Endothelial cell (in vitro differentiated cells): ENCODE measurements around the gene WBP1. TPM values are rescaled to one million over a fixed set of nuclear protein-coding genes. Genes with fewer than 3 reads are reported as not detected.

ENCODE experiments used
- DNase-seq: peaks from one replicate; pipeline ENCODE4 v3.0.0; 2021; ENCODE audit warnings: low spot score
- H3K27ac Mint-ChIP-seq: one replicate; pipeline ENCODE4 v1.8.0; 2021; ENCODE audit warnings: mixed read lengths, inconsistent platforms; ENCODE audit not compliant: unreplicated experiment
- H3K27me3 Mint-ChIP-seq: one replicate; pipeline ENCODE4 v1.8.0; 2021; ENCODE audit warnings: mild to moderate bottlenecking, moderate library complexity, mixed read lengths, inconsistent platforms; ENCODE audit not compliant: unreplicated experiment
- H3K36me3 Mint-ChIP-seq: one replicate; pipeline ENCODE4 v1.8.0; 2021; ENCODE audit warnings: mild to moderate bottlenecking, low read depth, mixed read lengths, inconsistent platforms; ENCODE audit not compliant: unreplicated experiment
- H3K4me1 Mint-ChIP-seq: one replicate; pipeline ENCODE4 v1.8.0; 2021; ENCODE audit warnings: mild to moderate bottlenecking, mixed read lengths, inconsistent platforms; ENCODE audit not compliant: unreplicated experiment
- H3K4me3 Mint-ChIP-seq: one replicate; pipeline ENCODE4 v1.8.0; 2021; ENCODE audit warnings: mild to moderate bottlenecking, mixed read lengths, inconsistent platforms; ENCODE audit not compliant: unreplicated experiment
- H3K9me3 Mint-ChIP-seq: one replicate; pipeline ENCODE4 v1.8.0; 2021; ENCODE audit warnings: mixed read lengths, inconsistent platforms; ENCODE audit not compliant: unreplicated experiment
- CTCF ChIP-seq: fragments of 200-600 bp; sonication (generic); IDR thresholded peaks from one replicate; pipeline ENCODE4 v1.5.0; 2021; ENCODE audit warnings: antibody characterized with exemption; ENCODE audit not compliant: unreplicated experiment
- total RNA-seq: library from RNA; stranded (reverse); fragmentation: NEBNext Ultra II Directional; extraction: Animal tissue kit (Norgen Biotek cat#: 25700); gene quantifications from one replicate; pipeline ENCODE4 v1.2.1, GENCODE V29; 2021; ENCODE audit not compliant: unreplicated experiment

The WBP1 gene
- total RNA-seq, 1 donor from 2014 or later, result 76.8 TPM

- Mint-ChIP-seq H3K27me3 (peaks cover 52% of the 10 kb centered on the region), H3K36me3 (peaks cover 13% of the 10 kb centered on the region), H3K27ac (no peak overlapping the region), H3K4me3 (peak overlapping the region; percentile 83), H3K9me3 (no peaks in the 10 kb centered on the region), H3K4me1 (peaks cover 20% of the 10 kb centered on the region)
- no peak for TF ChIP-seq CTCF
- no peak for DNase-seq
These were observed 44.0 kb downstream of the WBP1 start for GRCh38 chr2:74502147-74502719.

- Mint-ChIP-seq H3K36me3 (peaks cover 13% of the 10 kb centered on the region), H3K9me3 (no peaks in the 10 kb centered on the region), H3K27me3 (peaks cover 46% of the 10 kb centered on the region), H3K27ac (no peak overlapping the region), H3K4me3 (peak overlapping the region; percentile 83), H3K4me1 (peaks cover 21% of the 10 kb centered on the region)
- DNase-seq, result peak; percentile 53
- TF ChIP-seq CTCF, result no peak
These were observed 44.7 kb downstream of the WBP1 start for GRCh38 chr2:74502720-74503505.

- peaks cover 13% of the 10 kb centered on the region for H3K36me3 Mint-ChIP-seq
- peak overlapping the region; percentile 29 for H3K4me3 Mint-ChIP-seq
- TF ChIP-seq CTCF, result no peak
- peaks cover 21% of the 10 kb centered on the region for H3K4me1 Mint-ChIP-seq
- H3K27me3 Mint-ChIP-seq, result peaks cover 41% of the 10 kb centered on the region
- no peak overlapping the region for H3K27ac Mint-ChIP-seq
- no peak for DNase-seq
- H3K9me3 Mint-ChIP-seq, result no peaks in the 10 kb centered on the region
These were observed 45.6 kb downstream of the WBP1 start for GRCh38 chr2:74503506-74504475.

- no peak for DNase-seq
- H3K36me3 Mint-ChIP-seq, result peaks cover 13% of the 10 kb centered on the region
- H3K9me3 Mint-ChIP-seq, result no peaks in the 10 kb centered on the region
- peak overlapping the region; percentile 29 for H3K4me3 Mint-ChIP-seq
- TF ChIP-seq CTCF, result no peak
- peaks cover 41% of the 10 kb centered on the region for H3K27me3 Mint-ChIP-seq
- peaks cover 19% of the 10 kb centered on the region for H3K4me1 Mint-ChIP-seq
- no peak overlapping the region for H3K27ac Mint-ChIP-seq
These were observed 46.4 kb downstream of the WBP1 start for GRCh38 chr2:74504591-74504990.
